Measurements from ENCODE around the gene TAF3. TPM values are rescaled to one million over a fixed set of nuclear protein-coding genes. Genes with fewer than 3 reads are reported as not detected.

TAF3 gene
- polyA plus RNA-seq, 3 donors: 1.6 to 3.9 (median 3.4) TPM

DNA sequence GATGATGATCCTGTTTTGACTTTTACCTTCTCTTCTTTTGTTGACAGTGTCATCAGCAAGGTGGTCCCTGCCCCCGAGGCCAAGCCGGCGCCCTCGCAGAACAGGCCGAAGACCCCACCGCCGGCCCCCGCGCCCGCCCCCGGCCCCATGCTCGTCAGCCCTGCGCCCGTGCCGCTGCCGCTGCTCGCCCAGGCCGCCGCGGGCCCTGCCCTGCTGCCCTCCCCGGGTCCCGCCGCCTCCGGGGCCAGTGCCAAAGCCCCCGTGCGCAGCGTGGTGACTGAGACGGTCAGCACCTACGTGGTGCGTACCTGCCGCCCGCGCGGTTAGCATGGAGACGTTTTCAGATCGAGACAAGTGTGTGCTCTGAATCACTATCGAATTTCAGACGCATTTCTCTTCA lies 190.7 kb downstream of the TAF3 start:
- no peak overlapping the region for H3K27ac ChIP-seq (ENCODE audit: low read depth in 1 of 2, low read length in 2 of 2)
- no peak overlapping the region for H2AFZ ChIP-seq (ENCODE audit: insufficient read depth, low read depth, low read length, poor library complexity, severe bottlenecking)
- H3K9ac ChIP-seq (ENCODE audit: insufficient read depth, low read length, poor library complexity, severe bottlenecking): no peak overlapping the region
- Mint-ChIP-seq H3K27ac (no peak overlapping the region), H3K9me3 (peaks cover 5 to 20% (median 9%) of the 10 kb centered on the region in 7 donors), H3K4me1 (peaks cover 3% of the 10 kb centered on the region), H3K36me3 (peaks cover 33 to 48% of the 10 kb centered on the region in 2 donors), H3K4me3 (no peak overlapping the region), H3K27me3 (ENCODE audit: low read depth in 3 of 3) (no peaks in the 10 kb centered on the region)
- no peak overlapping the region for H3K4me2 ChIP-seq (replicated peaks; ENCODE audit: extremely low read depth, low read length, poor library complexity, severe bottlenecking)
- peaks cover 12 to 60% of the 10 kb centered on the region in 2 donors for H3K36me3 ChIP-seq (replicated peaks in 1 of 2; ENCODE audit: control insufficient read depth in 1 of 2, insufficient read depth in 2 of 2, low read length in 2 of 2)
- H3K27me3 ChIP-seq (ENCODE audit: control insufficient read depth in 2 of 2, insufficient read depth in 2 of 2, low read length in 2 of 2): no peaks in the 10 kb centered on the region
- no peaks in the 10 kb centered on the region for H3K4me1 ChIP-seq (ENCODE audit: control insufficient read depth in 1 of 2, insufficient read depth in 2 of 2, low read length in 2 of 2)
- TF ChIP-seq, protein P1, sequence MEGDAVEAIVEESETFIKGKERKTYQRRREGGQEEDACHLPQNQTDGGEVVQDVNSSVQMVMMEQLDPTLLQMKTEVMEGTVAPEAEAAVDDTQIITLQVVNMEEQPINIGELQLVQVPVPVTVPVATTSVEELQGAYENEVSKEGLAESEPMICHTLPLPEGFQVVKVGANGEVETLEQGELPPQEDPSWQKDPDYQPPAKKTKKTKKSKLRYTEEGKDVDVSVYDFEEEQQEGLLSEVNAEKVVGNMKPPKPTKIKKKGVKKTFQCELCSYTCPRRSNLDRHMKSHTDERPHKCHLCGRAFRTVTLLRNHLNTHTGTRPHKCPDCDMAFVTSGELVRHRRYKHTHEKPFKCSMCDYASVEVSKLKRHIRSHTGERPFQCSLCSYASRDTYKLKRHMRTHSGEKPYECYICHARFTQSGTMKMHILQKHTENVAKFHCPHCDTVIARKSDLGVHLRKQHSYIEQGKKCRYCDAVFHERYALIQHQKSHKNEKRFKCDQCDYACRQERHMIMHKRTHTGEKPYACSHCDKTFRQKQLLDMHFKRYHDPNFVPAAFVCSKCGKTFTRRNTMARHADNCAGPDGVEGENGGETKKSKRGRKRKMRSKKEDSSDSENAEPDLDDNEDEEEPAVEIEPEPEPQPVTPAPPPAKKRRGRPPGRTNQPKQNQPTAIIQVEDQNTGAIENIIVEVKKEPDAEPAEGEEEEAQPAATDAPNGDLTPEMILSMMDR (IDR thresholded peaks at IDR 0.05): no peak
- intact Hi-C loops (cut with micrococcal nuclease): no loop called here
- WGBS (ENCODE audit: insufficient coverage): 98% methylated on average over 23 of the region's 38 CpGs
- H4K20me1 ChIP-seq (ENCODE audit: insufficient read depth, low read length): no peaks in the 10 kb centered on the region
- no peaks in the 10 kb centered on the region for H3K79me2 ChIP-seq (ENCODE audit: insufficient read depth, low read length)
- no peak overlapping the region for H3K4me3 ChIP-seq (replicated peaks in 1 of 3; ENCODE audit: low read depth in 2 of 3, low read length in 3 of 3)
- peaks cover 6 to 13% of the 10 kb centered on the region in 2 donors for H3K9me3 ChIP-seq (replicated peaks in 1 of 2; ENCODE audit: control insufficient read depth in 1 of 2, insufficient read depth in 1 of 2, low read length in 2 of 2)
- DNase-seq: no peak

DNA sequence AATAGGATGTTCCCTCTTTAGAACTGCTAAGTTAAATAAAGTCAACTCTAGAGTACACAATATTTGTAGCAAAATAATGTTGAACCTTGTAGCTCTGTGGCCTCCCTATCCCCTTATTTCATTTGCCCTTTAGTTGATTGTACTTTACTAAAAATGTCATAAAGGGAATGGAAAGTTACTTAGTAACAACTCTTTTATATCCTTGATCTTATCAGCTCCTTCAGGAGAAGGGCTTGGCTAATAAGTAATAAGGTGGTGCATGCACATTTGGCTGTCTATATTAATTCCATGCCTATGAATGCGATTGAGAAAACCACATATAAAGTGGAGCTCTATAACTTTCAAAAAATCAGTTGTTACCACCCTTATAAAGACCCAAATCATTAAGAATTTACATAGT lies 194.7 kb downstream of the TAF3 start:
- Histone ChIP-seq H2AFZ (ENCODE audit: insufficient read depth, low read depth, low read length, poor library complexity, severe bottlenecking) (no peak overlapping the region), H3K4me1 (ENCODE audit: control insufficient read depth in 1 of 2, insufficient read depth in 2 of 2, low read length in 2 of 2) (no peaks in the 10 kb centered on the region), H3K27ac (ENCODE audit: low read depth in 1 of 2, low read length in 2 of 2) (no peak overlapping the region), H3K9ac (ENCODE audit: insufficient read depth, low read length, poor library complexity, severe bottlenecking) (no peak overlapping the region), H3K79me2 (ENCODE audit: insufficient read depth, low read length) (no peaks in the 10 kb centered on the region), H3K4me3 (replicated peaks in 1 of 3; ENCODE audit: low read depth in 2 of 3, low read length in 3 of 3) (no peak overlapping the region), H3K4me2 (replicated peaks; ENCODE audit: extremely low read depth, low read length, poor library complexity, severe bottlenecking) (no peak overlapping the region), H3K9me3 (replicated peaks in 1 of 2; ENCODE audit: control insufficient read depth in 1 of 2, insufficient read depth in 1 of 2, low read length in 2 of 2) (no peaks in the 10 kb centered on the region), H4K20me1 (ENCODE audit: insufficient read depth, low read length) (no peaks in the 10 kb centered on the region), H3K27me3 (ENCODE audit: control insufficient read depth in 2 of 2, insufficient read depth in 2 of 2, low read length in 2 of 2) (no peaks in the 10 kb centered on the region), H3K36me3 (replicated peaks in 1 of 2; ENCODE audit: control insufficient read depth in 1 of 2, insufficient read depth in 2 of 2, low read length in 2 of 2) (peaks cover 28 to 66% of the 10 kb centered on the region in 2 donors)
- WGBS (ENCODE audit: insufficient coverage): no CpG with 5 or more reads among the region's 1 CpG
- Mint-ChIP-seq H3K4me3 (no peak overlapping the region), H3K9me3 (no peaks in the 10 kb centered on the region), H3K27me3 (ENCODE audit: low read depth in 3 of 3) (no peaks in the 10 kb centered on the region), H3K27ac (no peak overlapping the region), H3K4me1 (no peaks in the 10 kb centered on the region), H3K36me3 (peaks cover 54 to 57% of the 10 kb centered on the region in 2 donors)
- TF ChIP-seq, protein P1 (IDR thresholded peaks at IDR 0.05): no peak
- intact Hi-C loops (cut with micrococcal nuclease): no loop called here
- DNase-seq: no peak
